HCT116 (cell line): ENCODE data around the gene SLC7A7. TPM values are rescaled to one million over a fixed set of nuclear protein-coding genes. Genes with fewer than 3 reads are reported as not detected.

Experiments used
- ATAC-seq: fragments of 200-7000 bp; cut with Tn5 transposase; 2 replicates; pipeline ENCODE4 v1.9.1; 2020; ENCODE audit warnings: mild to moderate bottlenecking, moderate library complexity
- BruUV-seq: library from RNA; stranded (reverse); fragments of 400-500 nt; replicated peaks from 2 replicates; lab custom pipeline; 2021; lab: Mats Ljungman, UMichigan
- CTCF ChIA-PET: fragments of 300-600 bp; sonication (Branson Sonifier 250); formaldehyde crosslinking; loops from one replicate; lab custom pipeline; 2021; ENCODE audit warnings: antibody characterized with exemption; lab: Charles Lee
- POLR2A ChIA-PET: fragments of 300-600, 350-600 bp; sonication (Branson Sonifier 250); formaldehyde crosslinking; loops from one replicate; lab custom pipeline; 2021; ENCODE audit warnings: antibody characterized with exemption; lab: Charles Lee
- RAD21 ChIA-PET, 2 experiments: fragments of 300-600 bp; sonication (Branson Sonifier 250); formaldehyde crosslinking; loops; one replicate each; lab custom pipeline; 2023; ENCODE audit warnings: low total read pairs in 2 of 2; ENCODE audit not compliant: uncharacterized antibody in 2 of 2, unreplicated experiment in 2 of 2, low non-redundant PET in 1 of 2; lab: Charles Lee
- DNase-seq: peaks from one replicate; pipeline ENCODE4 v3.0.0-alpha.2; 2010; ENCODE audit warnings: low read depth, low spot score
- H2AFZ ChIP-seq: fragments of 200-600 bp; shearing (Covaris generic), sonication (generic); 2 replicates; pipeline ENCODE4 v1.6.1; 2017; ENCODE audit warnings: low read depth, mixed run types, mixed read lengths, antibody characterized with exemption, low read length; ENCODE audit not compliant: poor library complexity, severe bottlenecking
- H3K27ac ChIP-seq: 2 replicates; pipeline ENCODE4 v1.5.1; 2012; ENCODE audit warnings: low read depth, low read length
- H3K27me3 ChIP-seq: fragments of 200-600 bp; sonication (generic); 2 replicates; pipeline ENCODE4 v1.6.1; 2016; ENCODE audit warnings: mixed run types, low read length, mixed read lengths; ENCODE audit not compliant: insufficient read depth
- H3K36me3 ChIP-seq, 2 experiments: fragments of 200-500 bp in 1 of 2; fragments of 200-600 bp in 1 of 2; sonication (Bioruptor generic) in 1 of 2; sonication (generic) in 1 of 2; 2 replicates each; pipeline versions ENCODE4 v1.5.1 to v1.6.1; 2014 to 2016; ENCODE audit warnings: low read length in 2 of 2, inconsistent platforms in 1 of 2, mixed read lengths in 1 of 2, mixed run types in 1 of 2; ENCODE audit not compliant: insufficient read depth in 2 of 2, control insufficient read depth in 1 of 2
- H3K4me1 ChIP-seq, 2 experiments: fragments of 200-600 bp in 1 of 2; sonication (generic) in 1 of 2; 2 replicates each; pipeline versions ENCODE4 v1.5.1 to v1.6.1; 2012 to 2017; ENCODE audit warnings: low read length in 2 of 2, inconsistent platforms in 1 of 2, mild to moderate bottlenecking in 1 of 2, mixed read lengths in 1 of 2, mixed run types in 1 of 2, moderate library complexity in 1 of 2; ENCODE audit not compliant: insufficient read depth in 2 of 2, control insufficient read depth in 1 of 2
- H3K4me2 ChIP-seq: fragments of 200-600 bp; sonication (generic); 2 replicates; pipeline ENCODE4 v1.6.1; 2017; ENCODE audit warnings: mixed run types, low read length, mixed read lengths
- H3K4me3 ChIP-seq, 2 experiments: fragments of 200-600 bp in 1 of 2; sonication (generic) in 1 of 2; replicated peaks in 1 of 2; 2 replicates each; pipeline ENCODE4 v1.5.1; 2011 to 2016; ENCODE audit warnings: low read length in 2 of 2, control low read depth in 1 of 2, low read depth in 1 of 2, mild to moderate bottlenecking in 1 of 2, mixed read lengths in 1 of 2, mixed run types in 1 of 2
- H3K79me2 ChIP-seq: fragments of 200-600 bp; sonication (generic); 2 replicates; pipeline ENCODE4 v1.6.1; 2017; ENCODE audit warnings: mild to moderate bottlenecking, mixed run types, low read length, moderate library complexity, mixed read lengths; ENCODE audit not compliant: insufficient read depth
- H3K9ac ChIP-seq: fragments of 200-600 bp; sonication (generic); 2 replicates; pipeline ENCODE4 v1.6.1; 2016; ENCODE audit warnings: low read length, mixed read lengths
- H3K9me2 ChIP-seq: fragments of 200-600 bp; sonication (generic), shearing (Covaris generic); 2 replicates; pipeline ENCODE4 v1.6.1; 2017; ENCODE audit warnings: mixed run types, mild to moderate bottlenecking, moderate library complexity; ENCODE audit not compliant: insufficient read depth
- H3K9me3 ChIP-seq, 2 experiments: fragments of 200-500 bp in 1 of 2; fragments of 200-600 bp in 1 of 2; sonication (Bioruptor generic) in 1 of 2; sonication (generic) in 1 of 2; 2 replicates each; pipeline ENCODE4 v1.6.1; 2014 to 2017; ENCODE audit warnings: low read length in 2 of 2, mixed read lengths in 2 of 2, inconsistent platforms in 1 of 2, low read depth in 1 of 2, mild to moderate bottlenecking in 1 of 2, mixed run types in 1 of 2, moderate library complexity in 1 of 2; ENCODE audit not compliant: control insufficient read depth in 1 of 2, insufficient read depth in 1 of 2
- H4K20me1 ChIP-seq: fragments of 200-600 bp; sonication (generic), shearing (Covaris generic); 2 replicates; pipeline ENCODE4 v1.6.1; 2017; ENCODE audit warnings: mixed run types, mild to moderate bottlenecking, moderate library complexity; ENCODE audit not compliant: insufficient read depth
- CEBPB ChIP-seq: IDR thresholded peaks from 2 replicates; pipeline ENCODE4 v1.6.1; 2012; ENCODE audit warnings: low read depth
- EZH2phosphoT487 ChIP-seq: fragments of 200-600 bp; IDR thresholded peaks from 2 replicates; pipeline ENCODE4 v1.6.1; 2018; ENCODE audit warnings: antibody characterized with exemption, borderline replicate concordance
- FOSL1 ChIP-seq: IDR thresholded peaks from 2 replicates; pipeline ENCODE4 v1.6.1; 2012; ENCODE audit warnings: low read depth
- MAX ChIP-seq: IDR thresholded peaks from 2 replicates; pipeline ENCODE4 v1.6.1; 2012
- POLR2AphosphoS5 ChIP-seq: IDR thresholded peaks from 2 replicates; pipeline ENCODE4 v1.6.1; 2011; ENCODE audit warnings: mild to moderate bottlenecking, low read depth, low read length, moderate library complexity
- RAD21 ChIP-seq: IDR thresholded peaks from 2 replicates; pipeline ENCODE4 v1.6.1; 2012; ENCODE audit warnings: low read depth, mild to moderate bottlenecking
- REST ChIP-seq: IDR thresholded peaks from 2 replicates; pipeline ENCODE4 v1.6.1; 2012; ENCODE audit warnings: low read depth
- SP1 ChIP-seq: IDR thresholded peaks from 2 replicates; pipeline ENCODE4 v1.6.1; 2012; ENCODE audit warnings: low read depth
- SRF ChIP-seq: IDR thresholded peaks from 2 replicates; pipeline ENCODE4 v1.6.1; 2012; ENCODE audit warnings: low read depth
- YY1 ChIP-seq: IDR thresholded peaks from 2 replicates; pipeline ENCODE4 v1.6.1; 2011; ENCODE audit warnings: low read length, low read depth, moderate library complexity, mild to moderate bottlenecking; ENCODE audit not compliant: insufficient replicate concordance; ENCODE audit errors: extremely low read depth
- ZBTB33 ChIP-seq: IDR thresholded peaks from 2 replicates; pipeline ENCODE4 v1.6.1; 2011; ENCODE audit warnings: mild to moderate bottlenecking, low read length, moderate library complexity; ENCODE audit not compliant: insufficient replicate concordance; ENCODE audit errors: extremely low read depth
- ZNF274 ChIP-seq: fragments of 200-500 bp; sonication (Bioruptor generic); IDR thresholded peaks from 2 replicates; pipeline ENCODE4 v1.6.1; 2014; ENCODE audit warnings: mild to moderate bottlenecking, low read depth, low read length, inconsistent platforms
- intact Hi-C: fragments of 100-400 bp; cut with micrococcal nuclease; formaldehyde crosslinking; loops from 2 replicates; pipeline ENCODE4 v1.10.0; 2022
- total RNA-seq: library from RNA; stranded (reverse); gene quantifications from one replicate; pipeline ENCODE4 v1.2.1, GENCODE V29; 2021; ENCODE audit not compliant: unreplicated experiment

The SLC7A7 gene
- total RNA-seq, 1 experiment from 2014 or later: 0.27 TPM

GRCh38 chr14:22838631-22839041, 23.4 kb upstream of the SLC7A7 start:
- Histone ChIP-seq H2AFZ (no peak overlapping the region), H3K27me3 (no peaks in the 10 kb centered on the region), H3K4me1 (peaks cover 0 to 14% of the 10 kb centered on the region in 2 experiments; a peak in 1 of 4 replicates), H3K9me2 (no peaks in the 10 kb centered on the region), H3K9me3 (no peaks in the 10 kb centered on the region), H3K36me3 (peaks cover 8 to 11% of the 10 kb centered on the region in 2 experiments), H3K9ac (no peak overlapping the region), H3K4me2 (no peak overlapping the region), H3K4me3 (no peak overlapping the region), H3K79me2 (no peaks in the 10 kb centered on the region), H3K27ac (no peak overlapping the region), H4K20me1 (no peaks in the 10 kb centered on the region)
- intact Hi-C loops: no loop called here
- RAD21 ChIA-PET: interaction anchor here in 1 of 2 experiments (0.6 kb wide), 1 partner anchor 14 kb away, joined by 3 read pairs; no protein-coding TSS in a partner anchor
- ATAC-seq (no peak), DNase-seq (no peak)
- CTCF ChIA-PET: interaction anchor here (0.6 kb wide), 1 partner anchor 15 kb away, joined by 3 read pairs; no protein-coding TSS in a partner anchor
- POLR2A ChIA-PET: no interaction called here
- no TSS peak for BruUV-seq
- TF ChIP-seq SP1 (no peak), ZNF274 (no peak), ZBTB33 (no peak), SRF (no peak), FOSL1 (no peak), YY1 (no peak), RAD21 (no peak), MAX (no peak), POLR2AphosphoS5 (no peak), CEBPB (no peak), REST (no peak), EZH2phosphoT487 (no peak)
